HEK293 (cell line): ENCODE measurements around the gene XPO4.
A peak's percentile ranks its signal among the peaks of the same experiment; 100 is the strongest.

ENCODE experiments used
- GLI2 ChIP-seq: fragments of 450-650 bp; formaldehyde crosslinking; IDR thresholded peaks from 2 replicates; pipeline ENCODE4; 2017; ENCODE audit warnings: missing biosample characterization, missing genetic modification characterization, low read depth, borderline replicate concordance
- MZF1 ChIP-seq: fragments of 450-650 bp; formaldehyde crosslinking; IDR thresholded peaks from 2 replicates; pipeline ENCODE4 v1.5.1; 2017; ENCODE audit warnings: missing biosample characterization, missing genetic modification characterization, borderline replicate concordance
- OVOL3 ChIP-seq: fragments of 450-650 bp; formaldehyde crosslinking; IDR thresholded peaks from 2 replicates; pipeline ENCODE4 v1.5.1; 2016; ENCODE audit warnings: missing biosample characterization, missing genetic modification characterization
- SCRT2 ChIP-seq: fragments of 450-650 bp; formaldehyde crosslinking; IDR thresholded peaks from 2 replicates; pipeline ENCODE4 v1.5.1; 2016; ENCODE audit warnings: missing biosample characterization, missing genetic modification characterization
- ZBTB48 ChIP-seq: fragments of 450-650 bp; formaldehyde crosslinking; IDR thresholded peaks from 2 replicates; pipeline ENCODE4 v1.5.1; 2016; ENCODE audit warnings: missing biosample characterization, missing genetic modification characterization
- ZFP37 ChIP-seq: fragments of 450-650 bp; formaldehyde crosslinking; IDR thresholded peaks from 2 replicates; pipeline ENCODE4 v1.5.1; 2016; ENCODE audit warnings: missing biosample characterization, missing genetic modification characterization
- ZNF138 ChIP-seq: fragments of 450-650 bp; formaldehyde crosslinking; IDR thresholded peaks from 2 replicates; pipeline ENCODE4 v1.5.1; 2016; ENCODE audit warnings: missing biosample characterization, missing genetic modification characterization, borderline replicate concordance
- ZNF140 ChIP-seq: fragments of 450-650 bp; formaldehyde crosslinking; IDR thresholded peaks from 2 replicates; pipeline ENCODE4 v1.5.1; 2016; ENCODE audit warnings: missing biosample characterization, missing genetic modification characterization
- ZNF19 ChIP-seq: fragments of 450-650 bp; formaldehyde crosslinking; IDR thresholded peaks from 2 replicates; pipeline ENCODE4; 2016; ENCODE audit warnings: missing biosample characterization, missing genetic modification characterization, low read depth
- ZNF2 ChIP-seq: fragments of 450-650 bp; formaldehyde crosslinking; IDR thresholded peaks from 2 replicates; pipeline ENCODE4 v1.5.1; 2016; ENCODE audit warnings: missing biosample characterization, missing genetic modification characterization
- ZNF248 ChIP-seq: fragments of 450-650 bp; formaldehyde crosslinking; IDR thresholded peaks from 2 replicates; pipeline ENCODE4 v1.5.1; 2017; ENCODE audit warnings: missing biosample characterization, missing genetic modification characterization
- ZNF266 ChIP-seq: fragments of 450-650 bp; formaldehyde crosslinking; IDR thresholded peaks from 2 replicates; pipeline ENCODE4 v1.5.1; 2016; ENCODE audit warnings: missing biosample characterization, missing genetic modification characterization, low read depth
- ZNF350 ChIP-seq: fragments of 450-650 bp; formaldehyde crosslinking; IDR thresholded peaks from 2 replicates; pipeline ENCODE4 v1.5.0; 2017; ENCODE audit warnings: missing biosample characterization, mild to moderate bottlenecking, missing genetic modification characterization
- ZNF426 ChIP-seq: fragments of 450-650 bp; formaldehyde crosslinking; IDR thresholded peaks from 2 replicates; pipeline ENCODE4 v1.5.1; 2017; ENCODE audit warnings: missing biosample characterization, missing genetic modification characterization, mild to moderate bottlenecking, inconsistent platforms, moderate library complexity
- ZNF433 ChIP-seq: fragments of 450-650 bp; formaldehyde crosslinking; IDR thresholded peaks from 2 replicates; pipeline ENCODE4 v1.5.1; 2016; ENCODE audit warnings: missing biosample characterization, missing genetic modification characterization, low read depth
- ZNF529 ChIP-seq: fragments of 450-650 bp; formaldehyde crosslinking; IDR thresholded peaks from 2 replicates; pipeline ENCODE4 v1.5.1; 2017; ENCODE audit warnings: missing genetic modification characterization, missing biosample characterization; ENCODE audit not compliant: insufficient replicate concordance
- ZNF549 ChIP-seq: fragments of 450-650 bp; IDR thresholded peaks from 2 replicates; pipeline ENCODE4 v1.5.1; 2018; ENCODE audit warnings: missing biosample characterization, missing genetic modification characterization, mild to moderate bottlenecking, inconsistent platforms, moderate library complexity
- ZNF600 ChIP-seq: fragments of 450-650 bp; formaldehyde crosslinking; IDR thresholded peaks from 2 replicates; pipeline ENCODE4 v1.5.1; 2016; ENCODE audit warnings: missing biosample characterization, missing genetic modification characterization
- ZNF785 ChIP-seq: fragments of 450-650 bp; formaldehyde crosslinking; IDR thresholded peaks from 2 replicates; pipeline ENCODE4 v1.5.1; 2016; ENCODE audit warnings: missing biosample characterization, missing genetic modification characterization
- ZSCAN16 ChIP-seq: fragments of 450-650 bp; formaldehyde crosslinking; IDR thresholded peaks from 2 replicates; pipeline ENCODE4 v1.5.1; 2016; ENCODE audit warnings: missing biosample characterization, missing genetic modification characterization
- TF ChIP-seq, protein P1 (sequence below): fragments of 450-650 bp; formaldehyde crosslinking; IDR thresholded peaks from 2 replicates; pipeline ENCODE4 v1.5.1; 2016; ENCODE audit warnings: missing biosample characterization, missing genetic modification characterization
- TF ChIP-seq, protein P2 (sequence below): fragments of 450-650 bp; formaldehyde crosslinking; IDR thresholded peaks from 2 replicates; pipeline ENCODE4 v1.5.1; 2016; ENCODE audit warnings: missing biosample characterization, missing genetic modification characterization
- TF ChIP-seq, protein P3 (sequence below): fragments of 450-650 bp; formaldehyde crosslinking; IDR thresholded peaks from 2 replicates; pipeline ENCODE4 v1.5.0; 2017; ENCODE audit warnings: missing biosample characterization, missing genetic modification characterization, borderline replicate concordance
- TF ChIP-seq, protein P4 (sequence below): fragments of 450-650 bp; formaldehyde crosslinking; IDR thresholded peaks from 2 replicates; pipeline ENCODE4 v1.5.1; 2016; ENCODE audit warnings: missing biosample characterization, missing genetic modification characterization
- TF ChIP-seq, protein P5 (sequence below): fragments of 450-650 bp; formaldehyde crosslinking; IDR thresholded peaks from 2 replicates; pipeline ENCODE4 v1.5.1; 2016; ENCODE audit warnings: missing biosample characterization, missing genetic modification characterization
- TF ChIP-seq, protein P6 (sequence below): fragments of 450-650 bp; formaldehyde crosslinking; IDR thresholded peaks from 2 replicates; pipeline ENCODE4 v1.5.1; 2016; ENCODE audit warnings: missing biosample characterization, missing genetic modification characterization

The XPO4 gene

DNA sequence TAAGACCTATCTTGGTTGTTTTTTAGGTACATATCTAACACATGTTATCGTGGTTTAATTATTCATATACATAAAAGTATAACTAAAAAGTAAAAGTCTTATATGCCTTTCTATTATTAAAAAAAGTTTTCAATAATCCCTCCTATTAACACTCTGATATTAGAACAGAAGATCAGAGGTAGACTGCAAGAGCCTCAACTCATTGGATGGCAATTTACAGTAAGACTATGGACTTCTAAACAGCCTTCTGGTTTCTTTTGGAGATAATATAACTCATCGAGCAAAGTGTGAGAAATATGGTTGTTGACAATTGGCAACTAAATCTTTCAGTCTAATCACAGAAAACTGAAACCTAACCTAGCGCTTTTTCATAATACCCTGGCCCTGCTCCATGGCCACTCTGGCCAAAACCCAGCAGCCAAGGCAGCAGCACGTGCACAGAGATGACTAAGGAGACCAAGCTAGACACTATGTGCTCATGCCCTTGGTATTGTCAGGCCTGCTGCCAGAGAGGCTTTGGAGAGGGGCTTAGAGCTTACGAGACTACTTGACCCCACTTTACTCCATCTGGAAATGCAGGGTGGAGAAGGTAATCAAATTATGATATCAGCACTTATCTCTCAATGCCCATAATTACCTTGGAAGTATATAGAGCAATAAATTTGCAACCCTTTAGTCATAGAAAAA, 88.2 kb downstream of the XPO4 start (continued):
- TF ChIP-seq, protein P1, sequence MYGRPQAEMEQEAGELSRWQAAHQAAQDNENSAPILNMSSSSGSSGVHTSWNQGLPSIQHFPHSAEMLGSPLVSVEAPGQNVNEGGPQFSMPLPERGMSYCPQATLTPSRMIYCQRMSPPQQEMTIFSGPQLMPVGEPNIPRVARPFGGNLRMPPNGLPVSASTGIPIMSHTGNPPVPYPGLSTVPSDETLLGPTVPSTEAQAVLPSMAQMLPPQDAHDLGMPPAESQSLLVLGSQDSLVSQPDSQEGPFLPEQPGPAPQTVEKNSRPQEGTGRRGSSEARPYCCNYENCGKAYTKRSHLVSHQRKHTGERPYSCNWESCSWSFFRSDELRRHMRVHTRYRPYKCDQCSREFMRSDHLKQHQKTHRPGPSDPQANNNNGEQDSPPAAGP (tag by site-specific recombination), result peak; percentile 59; the same call in 1 of the 2 replicates
- peak; percentile 88 for TF ChIP-seq OVOL3 (tag by site-specific recombination)
- no peak for TF ChIP-seq ZNF426 (tag by site-specific recombination)
- TF ChIP-seq SCRT2 (tag by site-specific recombination), result peak; percentile 38; the same call in 1 of the 2 replicates
- TF ChIP-seq ZSCAN16, result no peak
- no peak for TF ChIP-seq ZNF529 (tag by site-specific recombination)
- TF ChIP-seq ZNF19 (tag by site-specific recombination), result no peak
- no peak for TF ChIP-seq ZNF785 (tag by site-specific recombination)
- no peak for TF ChIP-seq ZNF140 (tag by site-specific recombination)
- TF ChIP-seq, protein P2, sequence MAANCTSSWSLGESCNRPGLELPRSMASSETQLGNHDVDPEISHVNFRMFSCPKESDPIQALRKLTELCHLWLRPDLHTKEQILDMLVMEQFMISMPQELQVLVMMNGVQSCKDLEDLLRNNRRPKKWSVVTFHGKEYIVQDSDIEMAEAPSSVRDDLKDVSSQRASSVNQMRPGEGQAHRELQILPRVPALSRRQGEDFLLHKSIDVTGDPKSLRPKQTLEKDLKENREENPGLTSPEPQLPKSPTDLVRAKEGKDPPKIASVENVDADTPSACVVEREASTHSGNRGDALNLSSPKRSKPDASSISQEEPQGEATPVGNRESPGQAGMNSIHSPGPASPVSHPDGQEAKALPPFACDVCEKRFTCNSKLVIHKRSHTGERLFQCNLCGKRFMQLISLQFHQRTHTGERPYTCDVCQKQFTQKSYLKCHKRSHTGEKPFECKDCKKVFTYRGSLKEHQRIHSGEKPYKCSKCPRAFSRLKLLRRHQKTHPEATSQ, result no peak
- TF ChIP-seq ZNF350 (tag by site-specific recombination), result no peak
- TF ChIP-seq ZNF138, result no peak
- TF ChIP-seq ZNF2, result no peak; the same call in none of the 2 replicates
- TF ChIP-seq, protein P3, sequence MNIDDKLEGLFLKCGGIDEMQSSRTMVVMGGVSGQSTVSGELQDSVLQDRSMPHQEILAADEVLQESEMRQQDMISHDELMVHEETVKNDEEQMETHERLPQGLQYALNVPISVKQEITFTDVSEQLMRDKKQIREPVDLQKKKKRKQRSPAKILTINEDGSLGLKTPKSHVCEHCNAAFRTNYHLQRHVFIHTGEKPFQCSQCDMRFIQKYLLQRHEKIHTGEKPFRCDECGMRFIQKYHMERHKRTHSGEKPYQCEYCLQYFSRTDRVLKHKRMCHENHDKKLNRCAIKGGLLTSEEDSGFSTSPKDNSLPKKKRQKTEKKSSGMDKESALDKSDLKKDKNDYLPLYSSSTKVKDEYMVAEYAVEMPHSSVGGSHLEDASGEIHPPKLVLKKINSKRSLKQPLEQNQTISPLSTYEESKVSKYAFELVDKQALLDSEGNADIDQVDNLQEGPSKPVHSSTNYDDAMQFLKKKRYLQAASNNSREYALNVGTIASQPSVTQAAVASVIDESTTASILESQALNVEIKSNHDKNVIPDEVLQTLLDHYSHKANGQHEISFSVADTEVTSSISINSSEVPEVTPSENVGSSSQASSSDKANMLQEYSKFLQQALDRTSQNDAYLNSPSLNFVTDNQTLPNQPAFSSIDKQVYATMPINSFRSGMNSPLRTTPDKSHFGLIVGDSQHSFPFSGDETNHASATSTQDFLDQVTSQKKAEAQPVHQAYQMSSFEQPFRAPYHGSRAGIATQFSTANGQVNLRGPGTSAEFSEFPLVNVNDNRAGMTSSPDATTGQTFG (tag by site-specific recombination), result no peak
- no peak for TF ChIP-seq ZNF433 (tag by site-specific recombination)
- TF ChIP-seq ZNF248, result no peak
- TF ChIP-seq, protein P4, sequence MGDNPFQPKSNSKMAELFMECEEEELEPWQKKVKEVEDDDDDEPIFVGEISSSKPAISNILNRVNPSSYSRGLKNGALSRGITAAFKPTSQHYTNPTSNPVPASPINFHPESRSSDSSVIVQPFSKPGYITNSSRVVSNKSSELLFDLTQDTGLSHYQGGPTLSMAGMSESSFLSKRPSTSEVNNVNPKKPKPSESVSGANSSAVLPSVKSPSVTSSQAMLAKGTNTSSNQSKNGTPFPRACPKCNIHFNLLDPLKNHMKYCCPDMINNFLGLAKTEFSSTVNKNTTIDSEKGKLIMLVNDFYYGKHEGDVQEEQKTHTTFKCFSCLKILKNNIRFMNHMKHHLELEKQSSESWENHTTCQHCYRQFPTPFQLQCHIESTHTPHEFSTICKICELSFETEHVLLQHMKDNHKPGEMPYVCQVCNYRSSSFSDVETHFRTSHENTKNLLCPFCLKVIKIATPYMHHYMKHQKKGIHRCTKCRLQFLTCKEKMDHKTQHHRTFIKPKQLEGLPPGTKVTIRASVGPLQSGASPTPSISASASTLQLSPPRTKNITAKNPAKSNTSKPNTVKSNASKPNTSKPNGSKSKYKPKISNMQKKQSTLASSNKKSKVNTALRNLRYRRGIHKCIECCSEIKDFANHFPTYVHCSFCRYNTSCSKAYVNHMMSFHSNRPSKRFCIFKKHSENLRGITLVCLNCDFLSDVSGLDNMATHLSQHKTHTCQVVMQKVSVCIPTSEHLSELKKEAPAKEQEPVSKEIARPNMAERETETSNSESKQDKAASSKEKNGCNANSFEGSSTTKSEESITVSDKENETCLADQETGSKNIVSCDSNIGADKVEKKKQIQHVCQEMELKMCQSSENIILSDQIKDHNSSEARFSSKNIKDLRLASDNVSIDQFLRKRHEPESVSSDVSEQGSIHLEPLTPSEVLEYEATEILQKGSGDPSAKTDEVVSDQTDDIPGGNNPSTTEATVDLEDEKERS (tag by site-specific recombination), result no peak
- no peak for TF ChIP-seq ZBTB48 (tag by site-specific recombination)
- TF ChIP-seq ZNF600 (tag by site-specific recombination), result no peak
- TF ChIP-seq ZFP37 (tag by site-specific recombination), result peak; percentile 66; the same call in 1 of the 2 replicates
- TF ChIP-seq, protein P5, sequence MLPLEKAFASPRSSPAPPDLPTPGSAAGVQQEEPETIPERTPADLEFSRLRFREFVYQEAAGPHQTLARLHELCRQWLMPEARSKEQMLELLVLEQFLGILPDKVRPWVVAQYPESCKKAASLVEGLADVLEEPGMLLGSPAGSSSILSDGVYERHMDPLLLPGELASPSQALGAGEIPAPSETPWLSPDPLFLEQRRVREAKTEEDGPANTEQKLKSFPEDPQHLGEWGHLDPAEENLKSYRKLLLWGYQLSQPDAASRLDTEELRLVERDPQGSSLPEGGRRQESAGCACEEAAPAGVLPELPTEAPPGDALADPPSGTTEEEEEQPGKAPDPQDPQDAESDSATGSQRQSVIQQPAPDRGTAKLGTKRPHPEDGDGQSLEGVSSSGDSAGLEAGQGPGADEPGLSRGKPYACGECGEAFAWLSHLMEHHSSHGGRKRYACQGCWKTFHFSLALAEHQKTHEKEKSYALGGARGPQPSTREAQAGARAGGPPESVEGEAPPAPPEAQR (tag by site-specific recombination), result no peak
- TF ChIP-seq ZNF266 (tag by site-specific recombination), result no peak
- TF ChIP-seq, protein P6, sequence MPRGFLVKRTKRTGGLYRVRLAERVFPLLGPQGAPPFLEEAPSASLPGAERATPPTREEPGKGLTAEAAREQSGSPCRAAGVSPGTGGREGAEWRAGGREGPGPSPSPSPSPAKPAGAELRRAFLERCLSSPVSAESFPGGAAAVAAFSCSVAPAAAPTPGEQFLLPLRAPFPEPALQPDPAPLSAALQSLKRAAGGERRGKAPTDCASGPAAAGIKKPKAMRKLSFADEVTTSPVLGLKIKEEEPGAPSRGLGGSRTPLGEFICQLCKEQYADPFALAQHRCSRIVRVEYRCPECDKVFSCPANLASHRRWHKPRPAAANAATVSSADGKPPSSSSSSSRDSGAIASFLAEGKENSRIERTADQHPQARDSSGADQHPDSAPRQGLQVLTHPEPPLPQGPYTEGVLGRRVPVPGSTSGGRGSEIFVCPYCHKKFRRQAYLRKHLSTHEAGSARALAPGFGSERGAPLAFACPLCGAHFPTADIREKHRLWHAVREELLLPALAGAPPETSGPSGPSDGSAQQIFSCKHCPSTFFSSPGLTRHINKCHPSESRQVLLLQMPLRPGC (tag by site-specific recombination), result peak; percentile 98
- no peak for TF ChIP-seq ZNF549 (tag by site-specific recombination)
- no peak for TF ChIP-seq MZF1 (tag by site-specific recombination)
- peak; percentile 91 for TF ChIP-seq GLI2 (tag by site-specific recombination)
